ENCODE measurements around the gene DDIT3. TPM values are rescaled to one million over a fixed set of nuclear protein-coding genes. Genes with fewer than 3 reads are reported as not detected.

Gene DDIT3
- total and polyA plus RNA-seq, 2 of the 13 experiments (the other 11 are each of a cell fraction or from before 2014, with no cell fraction given) = 27.5 to 48.7 TPM

- Histone ChIP-seq H3K4me3 (replicated peaks in 1 of 3; ENCODE audit: insufficient read depth in 1 of 3, low read depth in 2 of 3, low read length in 3 of 3) (peak overlapping the region in 2 of 3 experiments; percentile 27 to 63; a peak in 3 of 6 replicates), H3K9ac (ENCODE audit: insufficient read depth, low read depth, low read length) (no peak overlapping the region), H3K4me2 (ENCODE audit: low read depth, low read length) (peak overlapping the region; percentile 67), H3K79me2 (ENCODE audit: insufficient read depth, low read length) (no peaks in the 10 kb centered on the region), H4K20me1 (ENCODE audit: insufficient read depth, low read length) (no peaks in the 10 kb centered on the region), H3K27me3 (ENCODE audit: control insufficient read depth in 1 of 2, insufficient read depth in 2 of 2, low read length in 2 of 2) (peaks cover 8 to 74% of the 10 kb centered on the region in 2 experiments), H3K9me3 (ENCODE audit: low read length) (no peaks in the 10 kb centered on the region), H2AFZ (ENCODE audit: low read length) (no peak overlapping the region), H3K27ac (ENCODE audit: extremely low read length, insufficient read depth, low read length) (no peak overlapping the region), H3K36me3 (replicated peaks in 1 of 2; ENCODE audit: control insufficient read depth in 1 of 2, insufficient read depth in 2 of 2, low read length in 2 of 2) (no peaks in the 10 kb centered on the region), H3K4me1 (ENCODE audit: insufficient read depth, low read length) (peaks cover 38% of the 10 kb centered on the region)
- no peak for FAIRE-seq
- DNase-seq (ENCODE audit: low spot score) = no peak
- intact Hi-C loops (cut with micrococcal nuclease; ENCODE audit: unreplicated experiment) (no loop called here), in situ Hi-C loops (cut with HindIII; ENCODE audit: extremely low pct_ligation_motif_present, low pct_unique_long_range_greater_than_20kb) (no loop called here)
- peak; percentile 6; the same call in 1 of the 3 replicates for ATAC-seq
- TF ChIP-seq JUNB (CRISPR knock-in tag; IDR thresholded peaks at IDR 0.05; ENCODE audit: borderline replicate concordance) (no peak), PHF5A (CRISPR knock-in tag; IDR thresholded peaks at IDR 0.05; ENCODE audit: low read depth, unreplicated experiment) (no peak), STAG1 (CRISPR knock-in tag; IDR thresholded peaks at IDR 0.05) (0 out of 2 replicates have a peak, but pooled peaks have one; percentile 0), ZNF543 (CRISPR knock-in tag; IDR thresholded peaks at IDR 0.05) (no peak), FLYWCH1 (CRISPR knock-in tag; IDR thresholded peaks at IDR 0.05) (no peak), ELF3 (CRISPR knock-in tag; IDR thresholded peaks at IDR 0.05) (no peak)
- TF ChIP-seq, protein P1, sequence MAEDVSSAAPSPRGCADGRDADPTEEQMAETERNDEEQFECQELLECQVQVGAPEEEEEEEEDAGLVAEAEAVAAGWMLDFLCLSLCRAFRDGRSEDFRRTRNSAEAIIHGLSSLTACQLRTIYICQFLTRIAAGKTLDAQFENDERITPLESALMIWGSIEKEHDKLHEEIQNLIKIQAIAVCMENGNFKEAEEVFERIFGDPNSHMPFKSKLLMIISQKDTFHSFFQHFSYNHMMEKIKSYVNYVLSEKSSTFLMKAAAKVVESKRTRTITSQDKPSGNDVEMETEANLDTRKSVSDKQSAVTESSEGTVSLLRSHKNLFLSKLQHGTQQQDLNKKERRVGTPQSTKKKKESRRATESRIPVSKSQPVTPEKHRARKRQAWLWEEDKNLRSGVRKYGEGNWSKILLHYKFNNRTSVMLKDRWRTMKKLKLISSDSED (CRISPR knock-in tag; IDR thresholded peaks at IDR 0.05) = peak; percentile 54; the same call in 1 of the 2 replicates
- TF ChIP-seq, protein P2, sequence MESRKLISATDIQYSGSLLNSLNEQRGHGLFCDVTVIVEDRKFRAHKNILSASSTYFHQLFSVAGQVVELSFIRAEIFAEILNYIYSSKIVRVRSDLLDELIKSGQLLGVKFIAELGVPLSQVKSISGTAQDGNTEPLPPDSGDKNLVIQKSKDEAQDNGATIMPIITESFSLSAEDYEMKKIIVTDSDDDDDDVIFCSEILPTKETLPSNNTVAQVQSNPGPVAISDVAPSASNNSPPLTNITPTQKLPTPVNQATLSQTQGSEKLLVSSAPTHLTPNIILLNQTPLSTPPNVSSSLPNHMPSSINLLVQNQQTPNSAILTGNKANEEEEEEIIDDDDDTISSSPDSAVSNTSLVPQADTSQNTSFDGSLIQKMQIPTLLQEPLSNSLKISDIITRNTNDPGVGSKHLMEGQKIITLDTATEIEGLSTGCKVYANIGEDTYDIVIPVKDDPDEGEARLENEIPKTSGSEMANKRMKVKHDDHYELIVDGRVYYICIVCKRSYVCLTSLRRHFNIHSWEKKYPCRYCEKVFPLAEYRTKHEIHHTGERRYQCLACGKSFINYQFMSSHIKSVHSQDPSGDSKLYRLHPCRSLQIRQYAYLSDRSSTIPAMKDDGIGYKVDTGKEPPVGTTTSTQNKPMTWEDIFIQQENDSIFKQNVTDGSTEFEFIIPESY (CRISPR knock-in tag; IDR thresholded peaks at IDR 0.05) = peak; percentile 78
- WGBS (ENCODE audit: low lambda C conversion rate) = 79% methylated on average over 29 of the region's 29 CpGs
- no TSS peak for BruUV-seq (replicated peaks)
- ChIA-PET CTCF (ENCODE audit: low intra/inter-chr PET ratio, low total read pairs) (no interaction called here), POLR2A (interaction anchor here (1.1 kb wide), 1 partner anchor 45 kb away, joined by 4 read pairs; the partner anchor contains the start of gene DDIT3)
These were observed 43.9 kb downstream of the DDIT3 start for GRCh38 chr12:57476162-57476992.

Data from HepG2 (cell line).